Suprapubic skin (tissue), 4 donors: ENCODE data around the gene HHAT. TPM values are rescaled to one million over a fixed set of nuclear protein-coding genes. Genes with fewer than 3 reads are reported as not detected.

Experiments used
- DNase-seq, 2 donors: peaks; one replicate each; pipeline ENCODE4 v3.0.0-alpha.2; 2019; ENCODE audit warnings: low spot score in 2 of 2
- H3K27ac ChIP-seq: fragments of 200-600 bp; sonication (generic); one replicate; pipeline ENCODE4 v1.5.1; 2019
- H3K27me3 ChIP-seq: fragments of 200-600 bp; sonication (generic); one replicate; pipeline ENCODE4 v1.5.1; 2019
- H3K36me3 ChIP-seq: fragments of 200-600 bp; sonication (generic); one replicate; pipeline ENCODE4 v1.5.1; 2019
- H3K4me1 ChIP-seq: fragments of 200-600 bp; sonication (generic); one replicate; pipeline ENCODE4 v1.5.1; 2019
- H3K4me3 ChIP-seq: fragments of 200-600 bp; sonication (generic); one replicate; pipeline ENCODE4 v1.5.1; 2019; ENCODE audit warnings: mild to moderate bottlenecking
- H3K9me3 ChIP-seq: fragments of 200-600 bp; sonication (generic); one replicate; pipeline ENCODE4 v1.5.1; 2019
- CTCF ChIP-seq, 2 donors: fragments of 200-600 bp in 1 of 2; fragments of 450-650 bp in 1 of 2; sonication (generic) in 1 of 2; IDR thresholded peaks; one replicate each; pipeline ENCODE4 v1.5.1; 2016 to 2019; ENCODE audit warnings: antibody characterized with exemption in 2 of 2, mild to moderate bottlenecking in 1 of 2, moderate library complexity in 1 of 2
- EP300 ChIP-seq: sonication (generic); formaldehyde crosslinking; IDR thresholded peaks from one replicate; pipeline ENCODE4 v1.6.1; 2017; ENCODE audit warnings: antibody characterized with exemption
- POLR2A ChIP-seq, 2 donors: fragments of 450-650 bp; IDR thresholded peaks; one replicate each; pipeline ENCODE4 v1.6.1; 2017; ENCODE audit warnings: antibody characterized with exemption in 2 of 2, mild to moderate bottlenecking in 2 of 2, moderate library complexity in 2 of 2
- POLR2AphosphoS5 ChIP-seq, 3 donors: sonication (generic); formaldehyde crosslinking; IDR thresholded peaks; one replicate each; pipeline ENCODE4 v1.6.1; 2017; ENCODE audit warnings: antibody characterized with exemption in 3 of 3
- WGBS: methylation state at CpG from one replicate; pipeline ENCODE4 v1.1.5; 2018; 5-methylcytosine and 5-hydroxymethylcytosine counted together
- total RNA-seq, 4 donors: library from RNA; depleted of rRNA; stranded (reverse); fragments of >200 nt; gene quantifications; one replicate each; pipeline ENCODE4 v1.1.0, GENCODE V29; 2016

The HHAT gene
- total RNA-seq, 4 donors from 2014 or later: 4.1 to 20.0 (median 9.3) TPM

DNA sequence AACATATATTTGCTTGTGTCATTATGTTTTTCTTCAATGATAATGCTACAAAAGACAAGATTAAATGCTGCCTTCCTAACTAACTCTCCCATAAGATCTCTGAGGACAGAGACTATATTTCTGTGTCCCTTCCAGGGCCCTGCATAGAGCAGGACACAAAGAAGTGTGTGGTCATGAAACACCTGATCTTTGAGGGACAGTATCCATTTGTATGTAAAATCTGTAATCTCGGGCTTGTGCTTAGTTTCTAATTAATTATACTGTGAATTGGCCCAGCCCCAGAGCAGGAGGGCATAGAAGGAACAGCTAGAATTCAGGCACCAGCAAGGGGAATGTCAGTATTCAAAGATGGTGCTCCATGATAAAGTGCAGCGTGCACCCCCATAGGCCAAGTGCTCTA, 374.9 kb downstream of the HHAT start:
- no peaks in the 10 kb centered on the region for H3K27me3 ChIP-seq
- no peak for TF ChIP-seq EP300
- no peak for TF ChIP-seq CTCF (IDR thresholded peaks at IDR 0.05)
- TF ChIP-seq POLR2AphosphoS5 (IDR thresholded peaks at IDR 0.05): no peak
- TF ChIP-seq POLR2A (IDR thresholded peaks at IDR 0.05): no peak
- H3K4me1 ChIP-seq: no peaks in the 10 kb centered on the region
- H3K36me3 ChIP-seq: no peaks in the 10 kb centered on the region
- H3K4me3 ChIP-seq: no peak overlapping the region
- H3K27ac ChIP-seq: no peak overlapping the region
- H3K9me3 ChIP-seq: no peaks in the 10 kb centered on the region
- DNase-seq: no peak
- 88% methylated on average over 2 of the region's 2 CpGs for WGBS

- Histone ChIP-seq H3K4me1 (no peaks in the 10 kb centered on the region), H3K27ac (no peak overlapping the region), H3K27me3 (no peaks in the 10 kb centered on the region), H3K4me3 (no peak overlapping the region), H3K9me3 (no peaks in the 10 kb centered on the region), H3K36me3 (no peaks in the 10 kb centered on the region)
- TF ChIP-seq CTCF (IDR thresholded peaks at IDR 0.05) (no peak), POLR2A (IDR thresholded peaks at IDR 0.05) (no peak), POLR2AphosphoS5 (IDR thresholded peaks at IDR 0.05) (no peak), EP300 (no peak)
- 92% methylated on average over 3 of the region's 3 CpGs for WGBS
- DNase-seq: no peak
Measured at GRCh38 chr1:210705086-210705485, 376.4 kb downstream of the HHAT start.

DNA sequence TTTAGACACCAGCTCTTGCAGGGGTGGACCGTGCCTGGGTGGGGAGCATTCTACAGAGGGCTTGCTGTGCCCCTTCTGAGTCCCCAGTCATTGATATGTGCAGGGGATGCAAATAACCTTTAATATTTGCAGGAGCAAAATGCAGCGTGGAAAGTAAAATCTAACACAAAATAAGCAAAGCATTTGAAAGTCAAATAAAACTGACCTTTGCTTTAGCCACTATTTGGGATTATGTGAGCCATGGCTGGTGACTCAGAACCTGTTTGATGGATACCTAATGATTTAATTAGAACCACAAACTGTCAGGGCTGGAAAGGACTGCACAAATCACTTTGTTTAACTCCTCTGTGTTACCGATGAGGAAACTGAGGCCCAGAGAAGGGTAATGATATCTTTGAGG, 377.5 kb downstream of the HHAT start:
- Histone ChIP-seq H3K9me3 (no peaks in the 10 kb centered on the region), H3K27ac (no peak overlapping the region), H3K4me1 (no peaks in the 10 kb centered on the region), H3K27me3 (no peaks in the 10 kb centered on the region), H3K4me3 (no peak overlapping the region), H3K36me3 (no peaks in the 10 kb centered on the region)
- no peak for TF ChIP-seq EP300
- no peak for TF ChIP-seq POLR2A (IDR thresholded peaks at IDR 0.05)
- TF ChIP-seq POLR2AphosphoS5 (IDR thresholded peaks at IDR 0.05): no peak
- TF ChIP-seq CTCF (IDR thresholded peaks at IDR 0.05): no peak
- no peak for DNase-seq
- WGBS: 76% methylated on average over 3 of the region's 3 CpGs

DNA sequence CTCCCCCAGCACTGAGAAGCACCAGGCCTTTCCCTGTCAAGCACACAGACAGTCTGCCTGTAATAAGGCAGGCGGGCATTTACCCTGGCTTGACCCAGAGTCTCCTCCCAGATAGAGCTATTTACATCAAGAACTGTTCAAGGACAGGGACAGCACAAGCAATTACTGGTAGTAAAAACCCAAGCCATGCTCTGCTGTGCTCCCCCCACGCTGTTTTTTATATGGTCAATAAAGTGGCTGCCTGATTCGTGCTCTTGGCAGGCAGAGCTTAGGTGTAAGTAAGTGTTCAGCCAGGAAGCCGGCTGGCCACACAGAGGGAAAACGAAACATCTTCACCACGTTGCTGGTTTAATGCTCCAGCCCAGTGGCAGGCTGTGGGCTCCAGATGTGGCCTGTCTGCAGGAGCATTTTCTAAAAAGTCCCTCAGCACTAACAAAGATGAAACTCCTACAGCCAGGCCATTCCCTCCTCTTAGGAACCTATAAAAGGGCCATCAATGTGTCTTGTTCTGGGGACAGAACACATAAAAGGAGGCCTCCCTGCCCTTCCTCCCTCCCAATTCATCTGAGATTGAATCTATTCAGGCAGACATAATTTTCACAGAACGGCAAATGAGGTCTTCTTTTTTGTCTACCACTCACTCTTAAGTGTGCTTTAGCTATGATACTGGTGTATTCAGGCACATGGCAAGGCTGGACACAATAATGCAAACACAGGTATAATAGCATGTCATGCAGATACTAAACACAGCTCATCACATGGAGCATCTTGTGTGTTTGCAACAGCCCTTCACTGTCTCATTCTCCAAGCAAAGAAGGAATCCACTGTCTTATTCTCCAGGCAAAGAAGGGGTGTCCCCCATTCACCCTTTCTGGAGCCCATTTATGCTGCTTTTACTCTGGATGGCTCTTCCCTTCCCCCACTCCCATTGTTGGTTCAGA, 378.9 kb downstream of the HHAT start:
- 84% methylated on average over 6 of the region's 7 CpGs for WGBS
- Histone ChIP-seq H3K4me1 (no peaks in the 10 kb centered on the region), H3K4me3 (no peak overlapping the region), H3K27me3 (no peaks in the 10 kb centered on the region), H3K27ac (no peak overlapping the region), H3K36me3 (no peaks in the 10 kb centered on the region), H3K9me3 (no peaks in the 10 kb centered on the region)
- no peak for DNase-seq
- TF ChIP-seq CTCF (IDR thresholded peaks at IDR 0.05): no peak

- Histone ChIP-seq H3K27me3 (no peaks in the 10 kb centered on the region), H3K27ac (no peak overlapping the region), H3K4me3 (no peak overlapping the region), H3K36me3 (no peaks in the 10 kb centered on the region), H3K4me1 (no peaks in the 10 kb centered on the region), H3K9me3 (no peaks in the 10 kb centered on the region)
- WGBS: 83% methylated on average over 2 of the region's 2 CpGs
- TF ChIP-seq POLR2AphosphoS5 (IDR thresholded peaks at IDR 0.05) (no peak), CTCF (IDR thresholded peaks at IDR 0.05) (no peak), POLR2A (IDR thresholded peaks at IDR 0.05) (no peak), EP300 (no peak)
- no peak for DNase-seq
Measured at GRCh38 chr1:210709701-210710100, 381.0 kb downstream of the HHAT start.
